Body of pancreas (tissue), 4 donors: ENCODE results near the gene SHKBP1. TPM values are rescaled to one million over a fixed set of nuclear protein-coding genes. Genes with fewer than 3 reads are reported as not detected.

Source experiments
- ATAC-seq: fragments of 150-250 bp; one replicate; pipeline ENCODE4 v1.9.1; 2016
- DNase-seq, 4 donors: peaks; one replicate each; pipeline ENCODE4 v3.0.0-alpha.2; 2019
- H3K27ac ChIP-seq, 4 donors: fragments of 200-600 bp; sonication (generic); 1 replicate in 3 of 4; 2 replicates in 1 of 4; pipeline versions ENCODE4 v1.5.1 to v1.6.1; 2016 to 2019; ENCODE audit warnings: mild to moderate bottlenecking in 1 of 4, mixed read lengths in 1 of 4, moderate library complexity in 1 of 4
- H3K27me3 ChIP-seq, 2 donors: fragments of 200-600 bp; sonication (generic); one replicate each; pipeline ENCODE4 v1.6.0; 2016; ENCODE audit warnings: mild to moderate bottlenecking in 1 of 2
- H3K36me3 ChIP-seq, 2 donors: fragments of 200-600 bp; sonication (generic); replicated peaks in 1 of 2; 2 replicates each; pipeline ENCODE4 v1.5.1; 2016; ENCODE audit warnings: low read depth in 2 of 2; ENCODE audit not compliant: insufficient read depth in 1 of 2
- H3K4me1 ChIP-seq: fragments of 200-600 bp; sonication (generic); one replicate; pipeline ENCODE4 v1.6.0; 2016
- H3K4me3 ChIP-seq, 2 donors: fragments of 200-600 bp; sonication (generic); 1 replicate in 1 of 2; 2 replicates in 1 of 2; pipeline ENCODE4 v1.5.1; 2016 to 2019
- H3K9me3 ChIP-seq, 3 donors: fragments of 200-600 bp; sonication (generic); 1 replicate in 2 of 3; 2 replicates in 1 of 3; pipeline ENCODE4 v1.5.1; 2016
- CTCF ChIP-seq, 7 experiments: fragments of 450-650 bp in 4 of 7; fragments of 200-600 bp in 3 of 7; sonication (generic) in 3 of 7; IDR thresholded peaks; one replicate each; pipeline ENCODE4 v1.5.1; 2016 to 2019; ENCODE audit warnings: antibody characterized with exemption in 7 of 7
- POLR2A ChIP-seq, 3 donors: fragments of 450-650 bp; IDR thresholded peaks; one replicate each; pipeline ENCODE4 v1.6.1; 2016; ENCODE audit warnings: antibody characterized with exemption in 3 of 3, mild to moderate bottlenecking in 2 of 3
- WGBS, 2 donors: methylation state at CpG; one replicate each; pipeline ENCODE4 v1.1.5; 2017; 5-methylcytosine and 5-hydroxymethylcytosine counted together
- intact Hi-C: fragments of 100-400 bp; cut with DNase I; formaldehyde crosslinking; loops from one replicate; pipeline ENCODE4 v1.15.1; 2023
- total RNA-seq, 2 donors: library from RNA; depleted of rRNA; stranded (reverse); fragments of >200 nt; gene quantifications; one replicate each; pipeline ENCODE4 v1.1.0, GENCODE V29; 2016

Gene SHKBP1
- total RNA-seq, 2 donors from 2014 or later: 43.3 to 63.6 TPM

GRCh38 chr19:40609561-40610395 is 33.1 kb downstream of the SHKBP1 start:
- peak overlapping the region; percentile 51 to 80 (median 72) for H3K27ac ChIP-seq
- ATAC-seq (peak; percentile 82), DNase-seq (peak; percentile 94 to 97 (median 96))
- TF ChIP-seq POLR2A (IDR thresholded peaks at IDR 0.05): peak; percentile 20 to 72 (median 68)
- no peak for TF ChIP-seq CTCF (IDR thresholded peaks at IDR 0.05)
- H3K4me3 ChIP-seq: peak overlapping the region in 1 of 2 donors; percentile 23
- peaks cover 37% of the 10 kb centered on the region for H3K4me1 ChIP-seq
- intact Hi-C loops: no loop called here
- H3K27me3 ChIP-seq: no peaks in the 10 kb centered on the region
- 3 to 7% methylated on average over 44 to 45 of the region's 50 CpGs for WGBS, 2 donors
- H3K36me3 ChIP-seq: no peaks in the 10 kb centered on the region
- no peaks in the 10 kb centered on the region for H3K9me3 ChIP-seq

- H3K27ac ChIP-seq: peak overlapping the region; percentile 51 to 80 (median 72)
Observed at GRCh38 chr19:40610396-40611064, 33.9 kb downstream of the SHKBP1 start.

GRCh38 chr19:40611096-40611495 is 34.4 kb downstream of the SHKBP1 start:
- no peak for DNase-seq
- H3K9me3 ChIP-seq: no peaks in the 10 kb centered on the region
- H3K4me1 ChIP-seq: peaks cover 24% of the 10 kb centered on the region
- intact Hi-C loops: no loop called here
- TF ChIP-seq POLR2A (IDR thresholded peaks at IDR 0.05) (no peak), CTCF (IDR thresholded peaks at IDR 0.05) (no peak)
- H3K27me3 ChIP-seq: no peaks in the 10 kb centered on the region
- no peaks in the 10 kb centered on the region for H3K36me3 ChIP-seq
- 66 to 93% methylated on average over 14 of the region's 15 CpGs for WGBS, 2 donors
- no peak for ATAC-seq
- no peak overlapping the region for H3K27ac ChIP-seq
- H3K4me3 ChIP-seq: no peak overlapping the region

More at GRCh38 chr19:40610396-40611064, 33.9 kb downstream of the SHKBP1 start:
- intact Hi-C loops: no loop called here
- Histone ChIP-seq H3K4me3 (no peak overlapping the region), H3K4me1 (peaks cover 30% of the 10 kb centered on the region), H3K36me3 (no peaks in the 10 kb centered on the region), H3K27me3 (no peaks in the 10 kb centered on the region), H3K9me3 (no peaks in the 10 kb centered on the region)
- WGBS, 2 donors: 20 to 34% methylated on average over 19 to 29 of the region's 29 CpGs
- TF ChIP-seq CTCF (IDR thresholded peaks at IDR 0.05) (no peak), POLR2A (IDR thresholded peaks at IDR 0.05) (no peak)
- DNase-seq: peak; percentile 70 to 83 (median 80)
- peak; percentile 47 for ATAC-seq

- intact Hi-C loops: no loop called here
- Histone ChIP-seq H3K4me3 (no peak overlapping the region), H3K4me1 (peaks cover 20% of the 10 kb centered on the region), H3K9me3 (no peaks in the 10 kb centered on the region), H3K27ac (no peak overlapping the region), H3K27me3 (no peaks in the 10 kb centered on the region), H3K36me3 (no peaks in the 10 kb centered on the region)
- DNase-seq (no peak), ATAC-seq (no peak)
- no peak for TF ChIP-seq POLR2A (IDR thresholded peaks at IDR 0.05)
- 81 to 97% methylated on average over 6 to 10 of the region's 10 CpGs for WGBS, 2 donors
Observed at GRCh38 chr19:40611900-40612698, 35.4 kb downstream of the SHKBP1 start.
